Naive thymus-derived CD4-positive, alpha-beta T cell (primary cell): Measurements from ENCODE around the gene FAM98C. TPM values are rescaled to one million over a fixed set of nuclear protein-coding genes. Genes with fewer than 3 reads are reported as not detected.
"Not testable (repeated sequence)": the region's sequence is repeated elsewhere in the genome, so short reads cannot be mapped to it uniquely, and the experiment has no call there.

Experiments
- ATAC-seq: fragments of 150-1000 bp; cut with Tn5 transposase; 2 replicates; pipeline ENCODE4 v1.10.0; 2021; ENCODE audit warnings: mild to moderate bottlenecking, moderate library complexity
- CTCF ChIA-PET: fragments of 350-600 bp; sonication (Branson Sonifier 250); formaldehyde crosslinking; loops from one replicate; lab custom pipeline; 2021; ENCODE audit warnings: antibody characterized with exemption; lab: Charles Lee
- POLR2A ChIA-PET: fragments of 350-600 bp; sonication (Branson Sonifier 250); formaldehyde crosslinking; loops from one replicate; lab custom pipeline; 2021; ENCODE audit warnings: antibody characterized with exemption, inconsistent platforms; lab: Charles Lee
- DNase-seq, 9 donors: peaks; one replicate each; pipeline versions ENCODE4 v3.0.0 to v3.0.0-alpha.2; 2020 to 2022; ENCODE audit warnings: mixed read lengths in 1 of 9
- H3K27ac ChIP-seq: one replicate; pipeline ENCODE4 v1.7.0; 2013; ENCODE audit warnings: mild to moderate bottlenecking, low read depth, low read length, moderate library complexity
- H3K27me3 ChIP-seq, 2 donors: one replicate each; pipeline ENCODE4 v1.7.0; 2013; ENCODE audit warnings: low read length in 2 of 2, mild to moderate bottlenecking in 2 of 2, moderate library complexity in 2 of 2; ENCODE audit not compliant: control insufficient read depth in 2 of 2, insufficient read depth in 2 of 2
- H3K36me3 ChIP-seq, 3 experiments: 1 replicate in 2 of 3; 2 replicates in 1 of 3; pipeline ENCODE4 v1.7.0; 2013; ENCODE audit warnings: low read length in 3 of 3, mild to moderate bottlenecking in 3 of 3, moderate library complexity in 1 of 3; ENCODE audit not compliant: insufficient read depth in 3 of 3, control insufficient read depth in 2 of 3
- H3K4me1 ChIP-seq, 2 donors: one replicate each; pipeline ENCODE4 v1.7.0; 2013; ENCODE audit warnings: low read length in 2 of 2, mild to moderate bottlenecking in 2 of 2, moderate library complexity in 1 of 2; ENCODE audit not compliant: control insufficient read depth in 2 of 2, insufficient read depth in 2 of 2
- H3K4me3 ChIP-seq: 2 replicates; pipeline ENCODE4 v1.7.0; 2013; ENCODE audit warnings: mild to moderate bottlenecking, low read length
- H3K9me3 ChIP-seq, 3 experiments: 1 replicate in 2 of 3; 2 replicates in 1 of 3; pipeline ENCODE4 v1.7.0; 2013; ENCODE audit warnings: low read length in 3 of 3; ENCODE audit not compliant: control insufficient read depth in 2 of 3
- H3K27ac Mint-ChIP-seq, 9 donors: one replicate each; pipeline ENCODE4 v1.8.0; 2020 to 2022; ENCODE audit warnings: mixed read lengths in 9 of 9, mild to moderate bottlenecking in 8 of 9, moderate library complexity in 5 of 9, inconsistent platforms in 2 of 9
- H3K27me3 Mint-ChIP-seq, 5 donors: one replicate each; pipeline ENCODE4 v1.8.0; 2021 to 2022; ENCODE audit warnings: mixed read lengths in 5 of 5, mild to moderate bottlenecking in 1 of 5
- H3K36me3 Mint-ChIP-seq, 5 donors: one replicate each; pipeline ENCODE4 v1.8.0; 2020 to 2022; ENCODE audit warnings: mixed read lengths in 5 of 5, mild to moderate bottlenecking in 3 of 5, inconsistent platforms in 1 of 5
- H3K4me1 Mint-ChIP-seq, 7 donors: one replicate each; pipeline ENCODE4 v1.8.0; 2020 to 2022; ENCODE audit warnings: mixed read lengths in 7 of 7, mild to moderate bottlenecking in 3 of 7, inconsistent platforms in 1 of 7
- H3K4me3 Mint-ChIP-seq, 10 donors: one replicate each; pipeline ENCODE4 v1.8.0; 2020 to 2022; ENCODE audit warnings: mild to moderate bottlenecking in 10 of 10, mixed read lengths in 10 of 10, moderate library complexity in 6 of 10, inconsistent platforms in 2 of 10
- H3K9me3 Mint-ChIP-seq, 11 donors: one replicate each; pipeline ENCODE4 v1.8.0; 2020 to 2022; ENCODE audit warnings: mixed read lengths in 11 of 11, mild to moderate bottlenecking in 4 of 11, inconsistent platforms in 1 of 11, moderate library complexity in 1 of 11
- intact Hi-C, 2 donors: fragments of 100-400 bp; cut with micrococcal nuclease; formaldehyde crosslinking; loops; one replicate each; pipeline ENCODE4 v1.15.1; 2023
- polyA plus RNA-seq, 2 donors: library from polyadenylated mRNA; unstranded; fragments of 300-500 nt; fragmentation: Illumina TruSeq; gene quantifications; one replicate each; pipeline ENCODE4 v1.2.3, GENCODE V29; 2021
- total RNA-seq, 6 experiments: library from RNA in 5 of 6; stranded (reverse) in 5 of 6; gene quantifications; 1 replicate in 5 of 6; 2 replicates in 1 of 6; pipeline ENCODE4 v1.2.3 and lab custom pipeline; 2021 to 2026

The FAM98C gene
- total and polyA plus RNA-seq, 7 experiments from 2014 or later, result 16.2 to 56.5 (median 35.9) TPM

DNA sequence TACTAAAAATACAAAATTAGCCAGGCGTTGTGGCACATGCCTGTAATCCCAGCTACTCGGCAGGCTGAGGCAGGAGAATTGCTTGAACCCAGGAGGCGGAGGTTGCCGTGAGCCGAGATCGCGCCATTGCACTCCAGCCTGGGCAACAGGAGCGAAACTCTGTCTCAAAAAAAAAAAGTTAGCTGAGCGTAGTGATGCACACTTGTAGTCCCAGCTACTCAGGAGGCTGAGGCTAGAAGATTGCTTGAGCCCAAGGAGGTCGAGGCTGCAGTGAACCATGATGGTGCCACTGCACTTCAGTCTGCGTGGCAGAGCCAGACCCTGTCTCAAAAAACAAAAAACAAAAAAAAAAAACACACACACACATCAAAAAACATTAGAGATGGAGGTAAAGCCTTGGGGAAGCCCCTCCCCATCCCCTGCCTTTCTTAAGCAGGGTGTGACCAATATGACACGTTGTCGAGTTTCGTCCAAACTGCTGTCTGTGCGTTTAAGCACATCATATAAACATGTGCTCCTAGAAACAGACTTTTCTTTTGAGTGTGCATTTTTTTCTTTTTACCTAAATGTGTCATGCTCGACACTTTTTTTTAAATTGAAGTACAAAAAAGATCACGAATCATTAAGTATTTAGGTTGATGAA lies 24.3 kb downstream of the FAM98C start:
- Mint-ChIP-seq H3K4me1 (peaks cover 6 to 24% (median 16%) of the 10 kb centered on the region in 7 donors), H3K4me3 (peak overlapping the region in 1 of 10 donors; percentile 12), H3K27me3 (peaks cover 0 to 12% (median 4%) of the 10 kb centered on the region in 5 donors), H3K27ac (peak overlapping the region in 1 of 9 donors; percentile 59)
- H3K4me1 ChIP-seq, H3K9me3 ChIP-seq, CTCF ChIA-PET, intact Hi-C loops, H3K27me3 ChIP-seq, H3K36me3 ChIP-seq, H3K9me3 Mint-ChIP-seq, POLR2A ChIA-PET, H3K4me3 ChIP-seq, H3K27ac ChIP-seq, H3K36me3 Mint-ChIP-seq: not testable (repeated sequence)
- peak in 1 of 9 donors; percentile 33 for DNase-seq
- ATAC-seq, result peak; percentile 38

GRCh38 chr19:38429055-38429810 lies 26.3 kb downstream of the FAM98C start:
- H3K27ac ChIP-seq, result no peak overlapping the region
- no peaks in the 10 kb centered on the region for H3K4me1 ChIP-seq
- CTCF ChIA-PET, result no interaction called here
- DNase-seq, result peak in 1 of 9 donors; percentile 40
- no peaks in the 10 kb centered on the region for H3K9me3 ChIP-seq
- Mint-ChIP-seq H3K4me3 (no peak overlapping the region), H3K27ac (peak overlapping the region in 4 of 9 donors; percentile 8 to 81 (median 28)), H3K9me3 (no peaks in the 10 kb centered on the region), H3K4me1 (peaks cover 13 to 33% (median 22%) of the 10 kb centered on the region in 7 donors), H3K36me3 (no peaks in the 10 kb centered on the region), H3K27me3 (peaks cover 7 to 20% (median 11%) of the 10 kb centered on the region in 5 donors)
- intact Hi-C loops, result no loop called here
- no peaks in the 10 kb centered on the region for H3K36me3 ChIP-seq
- peaks cover 0 to 1% of the 10 kb centered on the region in 2 donors for H3K27me3 ChIP-seq
- H3K4me3 ChIP-seq, result no peak overlapping the region
- POLR2A ChIA-PET, result interaction anchor here (0.6 kb wide), 1 partner anchor 7 kb away, joined by 4 read pairs; no protein-coding TSS in a partner anchor
- no peak for ATAC-seq

GRCh38 chr19:38429811-38430156 lies 26.9 kb downstream of the FAM98C start:
- CTCF ChIA-PET, result no interaction called here
- Mint-ChIP-seq H3K27ac (peak overlapping the region in 1 of 9 donors; percentile 69), H3K27me3 (peaks cover 9 to 23% (median 13%) of the 10 kb centered on the region in 5 donors), H3K9me3 (no peaks in the 10 kb centered on the region), H3K36me3 (no peaks in the 10 kb centered on the region), H3K4me3 (no peak overlapping the region), H3K4me1 (peaks cover 16 to 35% (median 25%) of the 10 kb centered on the region in 7 donors)
- H3K27me3 ChIP-seq, result peaks cover 0 to 4% of the 10 kb centered on the region in 2 donors
- POLR2A ChIA-PET, result no interaction called here
- no peaks in the 10 kb centered on the region for H3K9me3 ChIP-seq
- H3K4me3 ChIP-seq, result no peak overlapping the region
- no peaks in the 10 kb centered on the region for H3K36me3 ChIP-seq
- H3K27ac ChIP-seq, result no peak overlapping the region
- H3K4me1 ChIP-seq, result no peaks in the 10 kb centered on the region
- no peak for ATAC-seq
- intact Hi-C loops, result no loop called here
- no peak for DNase-seq

DNA sequence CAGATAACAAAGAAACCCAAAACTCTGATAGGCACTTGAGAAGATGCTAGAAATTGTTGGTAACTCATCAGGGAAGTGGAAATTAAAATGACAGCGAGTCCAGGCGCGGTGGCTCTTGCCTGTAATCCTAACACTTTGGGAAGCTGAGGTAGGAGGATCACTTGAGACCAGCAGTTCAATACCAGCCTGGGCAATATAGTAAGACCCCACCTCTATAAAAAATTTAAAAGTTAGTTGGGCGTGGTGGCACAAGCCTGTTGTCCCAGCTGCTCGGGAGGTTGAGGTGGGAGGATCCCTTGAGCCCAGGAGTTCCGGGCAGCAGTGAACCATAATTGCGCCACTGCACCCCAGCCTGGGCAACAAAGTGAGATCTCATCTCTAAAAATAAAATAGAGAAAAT lies 28.0 kb downstream of the FAM98C start:
- Histone ChIP-seq H3K27ac (no peak overlapping the region), H3K36me3 (no peaks in the 10 kb centered on the region), H3K4me3 (no peak overlapping the region), H3K4me1 (no peaks in the 10 kb centered on the region), H3K9me3 (no peaks in the 10 kb centered on the region), H3K27me3 (peaks cover 0 to 4% of the 10 kb centered on the region in 2 donors)
- no peaks in the 10 kb centered on the region for H3K9me3 Mint-ChIP-seq
- ChIA-PET POLR2A (no interaction called here), CTCF (interaction anchor here (0.5 kb wide), 1 partner anchor 1121 kb away, joined by 4 read pairs; no protein-coding TSS in a partner anchor)
- no peak overlapping the region for H3K27ac Mint-ChIP-seq
- DNase-seq (no peak), ATAC-seq (no peak)
- H3K27me3 Mint-ChIP-seq, result peaks cover 9 to 19% (median 19%) of the 10 kb centered on the region in 5 donors
- intact Hi-C loops, result no loop called here
- peaks cover 14 to 31% (median 21%) of the 10 kb centered on the region in 7 donors for H3K4me1 Mint-ChIP-seq
- no peak overlapping the region for H3K4me3 Mint-ChIP-seq
- no peaks in the 10 kb centered on the region for H3K36me3 Mint-ChIP-seq

DNA sequence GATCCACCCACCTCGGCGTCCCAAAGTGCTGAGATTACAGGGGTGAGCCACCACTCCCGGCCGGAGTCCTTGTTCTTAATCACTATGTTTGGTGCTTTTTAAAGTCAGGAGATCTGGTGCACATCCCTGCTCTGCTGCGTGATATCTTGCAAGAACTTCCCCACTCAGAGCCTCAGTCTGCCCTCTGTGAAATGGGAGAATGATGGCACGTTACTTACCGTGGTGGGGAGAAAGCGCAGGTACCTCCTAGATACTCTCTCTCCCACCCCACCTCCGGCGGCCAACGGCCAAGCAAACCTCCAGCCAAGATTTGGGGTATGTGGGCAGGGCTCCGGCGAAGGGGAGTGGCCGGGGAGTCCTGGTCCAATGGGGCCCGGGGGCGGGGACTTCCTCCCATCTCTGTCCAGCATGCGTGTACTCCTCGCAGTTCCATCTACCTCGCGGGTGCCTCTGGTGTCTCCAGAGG lies 30.4 kb downstream of the FAM98C start, which contains the start of gene RYR1:
RYR1 (plus strand) TSS at position 424 of the 466 bp plus-strand sequence. CDS start 139 bp downstream, outside the sequence.
- H3K9me3 ChIP-seq, result no peaks in the 10 kb centered on the region
- POLR2A ChIA-PET, result no interaction called here
- H3K4me1 ChIP-seq, result no peaks in the 10 kb centered on the region
- intact Hi-C loops, result no loop called here
- CTCF ChIA-PET, result no interaction called here
- no peak within 1 kb of the TSS for H3K4me3 ChIP-seq
- no peaks in the 10 kb centered on the region for H3K36me3 ChIP-seq
- H3K36me3 Mint-ChIP-seq, result no peaks in the 10 kb centered on the region
- H3K27ac ChIP-seq, result no peak within 1 kb of the TSS
- peaks cover 9 to 20% (median 15%) of the 10 kb centered on the region in 7 donors for H3K4me1 Mint-ChIP-seq
- H3K27me3 Mint-ChIP-seq, result peaks cover 13 to 35% (median 20%) of the 10 kb centered on the region in 5 donors
- H3K27me3 ChIP-seq, result peaks cover 0 to 4% of the 10 kb centered on the region in 2 donors
- no peak within 1 kb of the TSS for H3K27ac Mint-ChIP-seq
- DNase-seq, result peak in 1 of 9 donors; percentile 67
- H3K9me3 Mint-ChIP-seq, result no peaks in the 10 kb centered on the region
- H3K4me3 Mint-ChIP-seq, result peak within 1 kb of the TSS in 9 of 10 donors; percentile 5 to 70 (median 53)
- peak; percentile 87 for ATAC-seq

DNA sequence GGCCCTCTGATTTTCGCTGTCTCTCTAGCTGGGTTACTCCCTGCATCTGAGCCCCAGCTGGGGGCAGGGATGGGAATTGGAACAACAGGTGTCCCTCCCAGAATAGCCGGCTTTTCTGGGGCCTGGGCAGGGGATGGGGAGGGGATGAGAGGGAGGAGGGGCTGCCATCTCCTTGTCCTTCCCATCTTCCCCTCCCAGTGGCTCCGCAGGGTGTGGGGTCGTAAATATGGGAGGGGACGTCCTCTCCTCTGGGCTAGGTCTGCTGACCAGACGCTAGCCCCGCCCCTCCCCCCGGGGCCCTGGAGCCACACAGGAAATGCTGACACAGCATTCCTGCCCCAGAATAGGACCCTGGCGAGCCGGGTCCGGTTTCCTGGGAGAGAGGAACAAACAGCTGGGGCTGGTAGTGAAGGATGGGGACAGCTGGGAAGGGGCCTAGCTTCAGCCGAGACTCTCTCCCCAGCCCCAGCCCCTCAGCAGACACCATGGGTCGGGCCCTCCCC lies 31.7 kb downstream of the FAM98C start:
- Mint-ChIP-seq H3K4me1 (peaks cover 9 to 13% (median 10%) of the 10 kb centered on the region in 7 donors), H3K27ac (no peak overlapping the region), H3K9me3 (peaks cover 0 to under 1% (median 0%) of the 10 kb centered on the region in 11 donors), H3K4me3 (peak overlapping the region in 4 of 10 donors; percentile 52 to 70 (median 61)), H3K27me3 (peaks cover 13 to 39% (median 18%) of the 10 kb centered on the region in 5 donors), H3K36me3 (no peaks in the 10 kb centered on the region)
- CTCF ChIA-PET, result no interaction called here
- ATAC-seq, result no peak
- H3K27me3 ChIP-seq, result peaks cover 0 to 4% of the 10 kb centered on the region in 2 donors
- no peak overlapping the region for H3K4me3 ChIP-seq
- no peaks in the 10 kb centered on the region for H3K4me1 ChIP-seq
- no peak overlapping the region for H3K27ac ChIP-seq
- POLR2A ChIA-PET, result interaction anchor here (0.7 kb wide), 1 partner anchor 697 kb away, joined by 3 read pairs; no protein-coding TSS in a partner anchor
- H3K9me3 ChIP-seq, result no peaks in the 10 kb centered on the region
- DNase-seq, result no peak
- H3K36me3 ChIP-seq, result no peaks in the 10 kb centered on the region
- intact Hi-C loops, result no loop called here
